HG03159 (cell line): ENCODE results near the gene LIMS1.
A peak's percentile ranks its signal among the peaks of the same experiment; 100 is the strongest.
"Not testable (repeated sequence)": the region's sequence is repeated elsewhere in the genome, so short reads cannot be mapped to it uniquely, and the experiment has no call there.

ENCODE experiments used
- ATAC-seq: cut with Tn5 transposase; IDR thresholded peaks from one replicate; pipeline ENCODE4 v1.9.1; 2021; ENCODE audit warnings: mild to moderate bottlenecking, moderate library complexity; ENCODE audit not compliant: unreplicated experiment

The LIMS1 gene

GRCh38 chr2:108548208-108549003, 14.1 kb downstream of the LIMS1 start:
- no peak for ATAC-seq

- no peak for ATAC-seq
Measured at GRCh38 chr2:108552566-108552965, 18.3 kb downstream of the LIMS1 start.

GRCh38 chr2:108553209-108553919, 19.1 kb downstream of the LIMS1 start:
- no peak for ATAC-seq

- no peak for ATAC-seq
Measured at GRCh38 chr2:108554528-108554927, 20.3 kb downstream of the LIMS1 start.

GRCh38 chr2:108555572-108555971, 21.3 kb downstream of the LIMS1 start:
- no peak for ATAC-seq

GRCh38 chr2:108556581-108556980, 22.3 kb downstream of the LIMS1 start:
- ATAC-seq = not testable (repeated sequence)

GRCh38 chr2:108560241-108560811, 26.1 kb downstream of the LIMS1 start:
- ATAC-seq = no peak

- ATAC-seq = no peak
Measured at GRCh38 chr2:108560895-108561530, 26.7 kb downstream of the LIMS1 start.

- no peak for ATAC-seq
Measured at GRCh38 chr2:108562274-108562673, 28.0 kb downstream of the LIMS1 start.

GRCh38 chr2:108564510-108564909, 30.2 kb downstream of the LIMS1 start:
- no peak for ATAC-seq

- ATAC-seq = peak; percentile 63
Measured at GRCh38 chr2:108565778-108566375, 31.6 kb downstream of the LIMS1 start.

GRCh38 chr2:108570416-108570815, 36.1 kb downstream of the LIMS1 start:
- ATAC-seq = no peak

- ATAC-seq = no peak
Measured at GRCh38 chr2:108571286-108571685, 37.0 kb downstream of the LIMS1 start.

GRCh38 chr2:108573061-108573460, 38.8 kb downstream of the LIMS1 start:
- ATAC-seq = no peak

- ATAC-seq = no peak
Measured at GRCh38 chr2:108574332-108574731, 40.1 kb downstream of the LIMS1 start.

GRCh38 chr2:108575132-108575966, 41.1 kb downstream of the LIMS1 start:
- peak; percentile 90 for ATAC-seq

- ATAC-seq = no peak
Measured at GRCh38 chr2:108577099-108577498, 42.8 kb downstream of the LIMS1 start.

GRCh38 chr2:108579623-108580022, 45.4 kb downstream of the LIMS1 start:
- no peak for ATAC-seq

GRCh38 chr2:108580050-108580449, 45.8 kb downstream of the LIMS1 start:
- no peak for ATAC-seq

- ATAC-seq = peak; percentile 68
Measured at GRCh38 chr2:108583903-108584520, 49.7 kb downstream of the LIMS1 start.
